Measurements from ENCODE around the gene METTL3.

DNA sequence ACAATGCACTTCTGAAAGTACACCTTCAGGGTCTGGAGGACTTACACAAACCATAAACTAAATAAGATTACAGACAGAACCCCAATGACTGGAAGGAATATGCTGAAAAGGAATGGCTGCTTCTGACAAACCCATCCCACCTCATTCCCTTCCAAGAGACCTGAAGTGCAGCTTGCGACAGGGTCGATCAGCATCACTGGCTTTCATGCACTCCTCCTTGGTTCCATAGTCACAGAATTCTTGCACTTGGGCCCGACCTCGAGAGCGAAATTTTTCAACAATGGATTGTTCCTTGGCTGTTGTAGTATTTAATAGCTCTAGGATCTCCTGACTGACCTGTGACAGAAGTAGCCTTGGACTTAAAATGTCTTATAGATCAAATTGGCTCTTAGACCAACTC is 9.6 kb downstream of the METTL3 start:
- TF ChIP-seq, protein P1, sequence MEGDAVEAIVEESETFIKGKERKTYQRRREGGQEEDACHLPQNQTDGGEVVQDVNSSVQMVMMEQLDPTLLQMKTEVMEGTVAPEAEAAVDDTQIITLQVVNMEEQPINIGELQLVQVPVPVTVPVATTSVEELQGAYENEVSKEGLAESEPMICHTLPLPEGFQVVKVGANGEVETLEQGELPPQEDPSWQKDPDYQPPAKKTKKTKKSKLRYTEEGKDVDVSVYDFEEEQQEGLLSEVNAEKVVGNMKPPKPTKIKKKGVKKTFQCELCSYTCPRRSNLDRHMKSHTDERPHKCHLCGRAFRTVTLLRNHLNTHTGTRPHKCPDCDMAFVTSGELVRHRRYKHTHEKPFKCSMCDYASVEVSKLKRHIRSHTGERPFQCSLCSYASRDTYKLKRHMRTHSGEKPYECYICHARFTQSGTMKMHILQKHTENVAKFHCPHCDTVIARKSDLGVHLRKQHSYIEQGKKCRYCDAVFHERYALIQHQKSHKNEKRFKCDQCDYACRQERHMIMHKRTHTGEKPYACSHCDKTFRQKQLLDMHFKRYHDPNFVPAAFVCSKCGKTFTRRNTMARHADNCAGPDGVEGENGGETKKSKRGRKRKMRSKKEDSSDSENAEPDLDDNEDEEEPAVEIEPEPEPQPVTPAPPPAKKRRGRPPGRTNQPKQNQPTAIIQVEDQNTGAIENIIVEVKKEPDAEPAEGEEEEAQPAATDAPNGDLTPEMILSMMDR (conservative IDR thresholded peaks at IDR 0.05 in 1 of 2, IDR thresholded peaks at IDR 0.05 in 1 of 2; ENCODE audit: low read depth in 1 of 2, low read length in 2 of 2) = no peak
- TF ChIP-seq EZH2 (IDR thresholded peaks at IDR 0.05; ENCODE audit: low read length, missing control alignments) = no peak
